SU-DHL-6 (cell line): ENCODE measurements around the gene SLC17A7.

ENCODE experiments used
- CTCF ChIP-seq: fragments of 200-600 bp; sonication (generic); IDR thresholded peaks from one replicate; pipeline ENCODE4 v1.5.1; 2017; ENCODE audit warnings: antibody characterized with exemption, mild to moderate bottlenecking, low read length, moderate library complexity; ENCODE audit not compliant: insufficient read depth, poor library complexity, severe bottlenecking
- EZH2phosphoT487 ChIP-seq: fragments of 200-600 bp; sonication (generic), shearing (Covaris generic); conservative IDR thresholded peaks from 2 replicates; pipeline ENCODE4 v1.6.1; 2018; ENCODE audit warnings: mild to moderate bottlenecking, antibody characterized with exemption, low read length, moderate library complexity, mixed read lengths

GRCh38 chr19:49420227-49420626, 21.1 kb downstream of the SLC17A7 start:
- TF ChIP-seq CTCF: no peak
- TF ChIP-seq EZH2phosphoT487: no peak
